Measurements from ENCODE around the gene IGFLR1. TPM values are rescaled to one million over a fixed set of nuclear protein-coding genes. Genes with fewer than 3 reads are reported as not detected.
"Not testable (repeated sequence)": the region's sequence is repeated elsewhere in the genome, so short reads cannot be mapped to it uniquely, and the experiment has no call there.

IGFLR1 gene
- total RNA-seq, 1 donor from 2014 or later, result 35.2 TPM

- intact Hi-C loops (cut with micrococcal nuclease), result no loop called here
Observed at GRCh38 chr19:35727053-35727955, 14.9 kb downstream of the IGFLR1 start.

DNA sequence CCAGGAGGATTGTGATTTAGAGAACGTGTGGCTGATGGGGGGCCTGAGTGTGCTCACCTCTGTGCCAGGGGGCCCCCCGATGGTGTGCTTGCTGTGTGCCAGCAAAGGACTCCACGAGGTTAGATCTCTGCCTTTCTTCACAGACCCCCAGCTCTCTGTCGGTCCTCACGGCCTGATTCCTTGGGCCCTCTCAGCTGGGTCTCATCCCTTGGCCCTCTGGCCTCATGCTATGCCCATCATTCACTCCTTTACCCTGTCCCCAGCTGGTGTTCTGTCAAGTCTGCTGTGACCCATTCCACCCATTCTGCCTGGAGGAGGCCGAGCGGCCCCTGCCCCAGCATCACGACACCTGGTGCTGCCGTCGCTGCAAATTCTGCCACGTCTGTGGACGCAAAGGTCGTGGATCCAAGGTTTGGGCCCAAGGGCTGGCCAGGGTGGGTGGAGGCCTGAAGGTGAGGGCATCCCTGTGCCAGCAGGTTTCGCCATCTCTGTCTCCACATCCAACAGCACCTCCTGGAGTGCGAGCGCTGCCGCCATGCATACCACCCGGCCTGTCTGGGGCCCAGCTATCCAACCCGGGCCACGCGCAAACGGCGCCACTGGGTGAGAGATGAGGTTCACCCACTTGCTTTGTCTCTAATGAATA, 16.9 kb downstream of the IGFLR1 start:
- intact Hi-C loops (cut with micrococcal nuclease), result no loop called here

- intact Hi-C loops (cut with micrococcal nuclease), result no loop called here
Observed at GRCh38 chr19:35724560-35724959, 17.7 kb downstream of the IGFLR1 start.

GRCh38 chr19:35724132-35724531, 18.1 kb downstream of the IGFLR1 start:
- intact Hi-C loops (cut with micrococcal nuclease), result not testable (repeated sequence)

GRCh38 chr19:35723671-35724070, 18.6 kb downstream of the IGFLR1 start:
- intact Hi-C loops (cut with micrococcal nuclease), result no loop called here

GRCh38 chr19:35722897-35723296, 19.4 kb downstream of the IGFLR1 start:
- intact Hi-C loops (cut with micrococcal nuclease), result no loop called here

GRCh38 chr19:35722461-35722860, 19.8 kb downstream of the IGFLR1 start:
- intact Hi-C loops (cut with micrococcal nuclease), result no loop called here

- intact Hi-C loops (cut with micrococcal nuclease), result no loop called here
Observed at GRCh38 chr19:35721374-35721773, 20.9 kb downstream of the IGFLR1 start.

DNA sequence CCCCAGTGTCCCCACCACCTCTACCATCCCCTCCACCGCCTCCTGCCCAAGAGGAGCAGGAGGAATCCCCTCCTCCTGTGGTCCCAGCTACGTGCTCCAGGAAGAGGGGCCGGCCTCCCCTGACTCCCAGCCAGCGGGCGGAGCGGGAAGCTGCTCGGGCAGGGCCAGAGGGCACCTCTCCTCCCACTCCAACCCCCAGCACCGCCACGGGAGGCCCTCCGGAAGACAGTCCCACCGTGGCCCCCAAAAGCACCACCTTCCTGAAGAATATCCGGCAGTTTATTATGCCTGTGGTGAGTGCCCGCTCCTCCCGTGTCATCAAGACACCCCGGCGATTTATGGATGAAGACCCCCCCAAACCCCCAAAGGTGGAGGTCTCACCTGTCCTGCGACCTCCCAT, 21.6 kb downstream of the IGFLR1 start:
- intact Hi-C loops (cut with micrococcal nuclease), result no loop called here

- intact Hi-C loops (cut with micrococcal nuclease), result no loop called here
Observed at GRCh38 chr19:35720163-35720524, 22.1 kb downstream of the IGFLR1 start.

DNA sequence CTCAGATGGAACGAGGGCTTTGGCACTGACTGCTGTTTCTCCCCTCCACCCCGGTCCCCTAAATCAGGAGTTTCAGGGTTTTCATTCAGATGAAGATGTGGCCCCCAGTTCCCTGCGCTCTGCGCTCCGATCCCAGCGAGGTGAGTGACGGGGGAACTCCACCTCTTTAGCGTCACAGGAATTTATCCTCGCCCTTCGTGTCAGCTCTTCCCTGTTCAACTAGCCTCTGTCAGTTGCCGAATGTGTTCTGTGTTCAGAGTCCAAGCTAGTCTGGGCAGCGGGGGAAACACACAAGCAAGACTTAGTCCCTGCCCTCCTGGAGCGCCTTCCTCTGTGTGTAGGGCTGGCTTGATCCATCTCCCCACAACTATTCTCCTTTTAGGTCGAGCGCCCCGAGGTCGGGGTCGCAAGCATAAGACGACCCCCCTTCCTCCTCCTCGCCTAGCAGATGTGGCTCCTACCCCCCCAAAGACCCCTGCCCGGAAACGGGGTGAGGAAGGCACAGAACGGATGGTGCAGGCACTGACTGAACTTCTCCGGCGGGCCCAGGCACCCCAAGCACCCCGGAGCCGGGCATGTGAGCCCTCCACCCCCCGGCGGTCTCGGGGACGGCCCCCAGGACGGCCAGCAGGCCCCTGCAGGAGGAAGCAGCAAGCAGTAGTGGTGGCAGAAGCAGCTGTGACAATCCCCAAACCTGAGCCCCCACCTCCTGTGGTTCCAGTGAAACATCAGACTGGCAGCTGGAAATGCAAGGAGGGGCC, 22.7 kb downstream of the IGFLR1 start:
- intact Hi-C loops (cut with micrococcal nuclease), result loop anchor here (5.0 to 10.0 kb wide), 2 partner anchors 172 to 395 kb away; partner anchors contain the start of genes OVOL3, POLR2I, TBCB and TMEM147

DNA sequence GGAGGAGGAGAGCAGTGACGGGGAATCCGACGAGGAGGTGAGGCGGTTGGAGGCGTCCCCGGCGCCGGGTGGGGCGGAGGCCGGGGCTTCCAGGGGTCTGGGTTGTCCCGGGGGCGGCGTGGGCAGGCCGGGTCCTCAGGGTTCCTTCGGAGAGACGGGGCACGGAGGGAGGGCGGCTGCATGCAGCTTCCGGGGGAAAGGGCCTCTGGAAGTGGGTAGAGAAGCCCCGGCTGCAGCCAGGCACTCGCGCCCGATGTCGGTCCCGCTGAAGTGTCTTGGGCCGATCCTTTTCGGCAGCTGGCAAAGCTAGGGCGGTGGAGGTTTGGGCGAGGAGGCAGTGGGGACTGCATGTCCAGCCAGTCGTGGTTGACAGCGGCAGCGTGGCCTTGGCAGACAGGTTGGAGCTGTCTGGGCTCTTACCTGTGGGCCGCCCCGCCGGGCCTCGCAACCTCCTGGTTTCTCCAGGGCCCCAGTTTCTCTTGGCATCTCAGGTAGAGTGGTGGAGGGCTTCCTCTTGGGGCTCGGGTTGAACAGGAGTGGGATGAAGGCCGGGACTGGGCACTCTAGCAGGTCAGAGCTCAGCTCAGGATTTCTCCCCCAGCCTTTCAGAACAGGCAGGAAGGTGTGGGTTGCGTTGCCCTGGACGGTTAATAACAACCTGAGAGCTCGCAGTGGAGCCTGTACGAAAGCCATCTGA, 23.8 kb downstream of the IGFLR1 start:
- intact Hi-C loops (cut with micrococcal nuclease), result loop anchor here (5.0 to 10.0 kb wide), 2 partner anchors 171 to 396 kb away; partner anchors contain the start of genes OVOL3, POLR2I, TBCB and TMEM147

DNA sequence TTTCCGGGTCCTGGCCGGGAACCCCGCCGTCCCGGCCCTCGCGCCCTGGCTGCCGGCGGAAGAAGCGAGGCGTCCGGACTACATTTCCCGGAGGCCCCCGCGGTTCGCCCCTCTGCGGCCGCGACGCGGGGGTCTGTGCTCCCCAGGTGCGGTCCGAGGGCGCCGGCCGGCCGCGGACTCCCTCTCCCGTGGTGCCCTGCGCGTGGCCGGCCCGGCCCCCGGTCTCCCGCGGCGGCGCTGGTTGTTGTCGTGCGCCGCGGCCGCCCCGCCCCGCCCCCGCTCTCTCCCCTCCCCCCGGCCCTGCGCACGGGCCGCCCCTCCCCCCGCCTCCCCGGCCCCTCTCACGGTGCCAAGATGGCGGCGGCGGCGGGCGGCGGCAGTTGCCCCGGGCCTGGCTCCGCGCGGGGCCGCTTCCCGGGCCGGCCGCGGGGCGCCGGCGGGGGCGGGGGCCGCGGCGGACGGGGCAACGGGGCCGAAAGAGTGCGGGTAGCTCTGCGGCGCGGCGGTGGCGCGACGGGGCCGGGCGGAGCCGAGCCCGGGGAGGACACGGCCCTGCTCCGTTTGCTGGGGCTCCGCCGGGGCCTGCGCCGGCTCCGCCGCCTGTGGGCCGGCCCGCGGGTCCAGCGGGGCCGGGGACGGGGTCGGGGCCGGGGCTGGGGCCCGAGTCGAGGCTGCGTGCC, 24.4 kb downstream of the IGFLR1 start, which contains the start of gene KMT2B:
Gene KMT2B (plus strand): TSS at position 339 of the 680 bp plus-strand sequence. CDS start 16 bp downstream, at position 355.
- intact Hi-C loops (cut with micrococcal nuclease), result loop anchor here (1.0 to 10.0 kb wide), 11 partner anchors 16 to 397 kb away; partner anchors contain the start of genes COX6B1, LIN37, OVOL3 and POLR2I

DNA sequence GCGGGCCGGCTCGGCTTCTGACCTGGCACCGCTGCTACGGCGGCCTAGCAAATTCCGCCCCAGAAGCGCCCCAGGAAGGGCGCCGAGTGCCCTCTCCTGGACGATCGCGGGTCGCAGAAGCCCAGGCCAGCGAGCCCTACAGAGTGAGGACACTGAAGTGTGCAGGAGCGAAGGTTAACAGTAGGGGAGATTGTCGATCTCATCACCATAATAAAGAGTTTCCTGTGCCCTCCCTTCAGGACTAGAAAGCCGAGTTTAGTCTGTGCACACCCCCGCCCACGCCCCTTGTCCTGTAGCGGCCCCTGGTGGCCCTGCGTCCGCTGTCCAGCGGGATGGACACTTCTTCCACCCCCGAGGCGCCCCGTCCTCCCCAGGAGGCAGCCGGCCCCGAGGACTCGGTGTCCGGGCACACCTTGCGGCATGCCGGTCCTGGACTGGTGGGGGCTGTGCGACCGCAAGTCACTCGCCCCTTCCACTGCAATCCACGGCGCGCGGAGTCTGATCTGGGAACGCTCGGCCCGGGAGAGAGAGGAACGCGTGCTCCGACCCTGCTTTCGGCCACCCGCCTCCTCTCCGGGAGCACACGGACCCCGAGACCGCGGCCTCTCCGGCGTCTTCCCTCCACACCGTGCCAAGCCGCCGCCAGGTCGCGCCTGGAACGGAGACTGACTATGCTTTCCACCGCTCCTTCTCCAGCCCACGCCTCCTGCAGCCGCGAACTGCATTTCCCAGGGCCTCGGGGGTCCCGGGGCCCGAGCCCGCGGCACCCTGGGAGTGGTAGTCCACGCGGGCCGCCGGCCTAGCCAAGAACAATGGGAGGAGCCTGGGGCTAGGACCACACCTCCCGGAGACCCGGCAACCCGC, 25.2 kb downstream of the IGFLR1 start:
- intact Hi-C loops (cut with micrococcal nuclease), result loop anchor here (1.0 to 10.0 kb wide), 11 partner anchors 15 to 398 kb away; partner anchors contain the start of genes COX6B1, LIN37, OVOL3 and POLR2I

GRCh38 chr19:35715981-35716800, 26.1 kb downstream of the IGFLR1 start:
- intact Hi-C loops (cut with micrococcal nuclease), result loop anchor here (2.0 to 10.0 kb wide), 3 partner anchors 29 to 399 kb away; partner anchors contain the start of genes OVOL3, POLR2I, PSENEN and TBCB

DNA sequence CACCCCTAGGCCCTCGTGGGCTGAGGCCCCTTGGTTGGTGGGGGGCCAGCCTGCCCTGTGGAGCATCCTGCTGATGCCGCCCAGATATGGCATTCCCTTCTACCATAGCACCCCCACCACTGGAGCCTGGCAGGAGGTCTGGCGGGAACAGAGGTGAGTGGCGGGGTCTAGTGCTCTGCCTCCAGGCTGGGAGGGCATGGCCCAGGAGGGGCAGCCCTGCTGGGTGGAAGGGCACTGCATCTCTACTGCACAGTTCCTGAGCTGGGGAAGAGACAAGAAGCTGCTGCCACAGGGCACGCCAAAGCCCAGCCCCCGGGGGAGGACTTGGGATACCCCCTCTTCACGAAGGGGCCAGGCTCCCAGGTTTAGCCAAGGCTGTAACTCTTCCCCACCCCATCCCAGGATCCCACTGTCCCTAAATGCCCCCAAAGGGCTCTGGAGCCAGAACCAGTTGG, 26.9 kb downstream of the IGFLR1 start:
- intact Hi-C loops (cut with micrococcal nuclease), result loop anchor here (5.0 to 10.0 kb wide), 2 partner anchors 168 to 399 kb away; partner anchors contain the start of genes OVOL3, POLR2I, TBCB and TMEM147

DNA sequence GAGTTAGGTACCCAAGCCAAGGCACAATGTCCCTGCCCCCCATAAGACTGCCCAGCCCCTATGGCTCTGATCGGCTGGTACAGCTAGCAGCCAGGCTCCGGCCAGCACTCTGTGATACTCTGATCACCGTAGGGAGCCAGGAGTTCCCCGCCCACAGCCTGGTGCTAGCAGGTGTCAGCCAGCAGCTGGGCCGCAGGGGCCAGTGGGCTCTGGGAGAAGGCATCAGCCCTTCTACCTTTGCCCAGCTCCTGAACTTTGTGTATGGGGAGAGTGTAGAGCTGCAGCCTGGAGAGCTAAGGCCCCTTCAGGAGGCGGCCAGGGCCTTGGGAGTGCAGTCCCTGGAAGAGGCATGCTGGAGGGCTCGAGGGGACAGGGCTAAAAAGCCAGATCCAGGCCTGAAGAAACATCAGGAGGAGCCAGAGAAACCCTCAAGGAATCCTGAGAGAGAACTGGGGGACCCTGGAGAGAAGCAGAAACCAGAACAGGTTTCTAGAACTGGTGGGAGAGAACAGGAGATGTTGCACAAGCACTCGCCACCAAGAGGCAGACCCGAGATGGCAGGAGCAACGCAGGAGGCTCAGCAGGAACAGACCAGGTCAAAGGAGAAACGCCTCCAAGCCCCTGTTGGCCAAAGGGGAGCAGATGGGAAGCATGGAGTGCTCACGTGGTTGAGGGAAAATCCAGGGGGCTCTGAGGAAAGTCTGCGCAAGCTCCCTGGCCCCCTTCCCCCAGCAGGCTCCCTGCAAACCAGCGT, 27.5 kb downstream of the IGFLR1 start:
- intact Hi-C loops (cut with micrococcal nuclease), result loop anchor here (5.0 to 10.0 kb wide), 3 partner anchors 167 to 400 kb away; partner anchors contain the start of genes HCST, NFKBID, OVOL3 and POLR2I

All from T-helper 2 cell treated with Interferon-gamma antibody and Interleukin-4, amounts not matched to agents 100 ng/mL and 5 ng/mL, for 36 hours (primary cell).